Skeletal muscle satellite cell (primary cell): ENCODE measurements around the gene PRKCB.

Experiments used
- H3K27me3 ChIP-seq: 2 replicates; pipeline ENCODE4 v1.7.0; 2013; ENCODE audit warnings: low read length; ENCODE audit not compliant: control insufficient read depth, insufficient read depth
- H3K36me3 ChIP-seq: 2 replicates; pipeline ENCODE4 v1.7.0; 2013; ENCODE audit warnings: mild to moderate bottlenecking, control low read depth, low read length; ENCODE audit not compliant: insufficient read depth
- H3K4me1 ChIP-seq: 2 replicates; pipeline ENCODE4 v1.7.0; 2013; ENCODE audit warnings: low read length; ENCODE audit not compliant: control insufficient read depth, insufficient read depth
- H3K4me2 ChIP-seq: 2 replicates; pipeline ENCODE4 v1.7.0; 2013; ENCODE audit warnings: mild to moderate bottlenecking, low read length
- H3K4me3 ChIP-seq: 2 replicates; pipeline ENCODE4 v1.7.0; 2013; ENCODE audit warnings: low read length
- H3K9ac ChIP-seq: 2 replicates; pipeline ENCODE4 v1.7.0; 2013; ENCODE audit warnings: mild to moderate bottlenecking, low read depth, low read length, moderate library complexity
- H3K9me3 ChIP-seq: replicated peaks from 2 replicates; pipeline ENCODE4 v1.7.0; 2013; ENCODE audit warnings: mild to moderate bottlenecking, control low read depth, low read length

Gene PRKCB

DNA sequence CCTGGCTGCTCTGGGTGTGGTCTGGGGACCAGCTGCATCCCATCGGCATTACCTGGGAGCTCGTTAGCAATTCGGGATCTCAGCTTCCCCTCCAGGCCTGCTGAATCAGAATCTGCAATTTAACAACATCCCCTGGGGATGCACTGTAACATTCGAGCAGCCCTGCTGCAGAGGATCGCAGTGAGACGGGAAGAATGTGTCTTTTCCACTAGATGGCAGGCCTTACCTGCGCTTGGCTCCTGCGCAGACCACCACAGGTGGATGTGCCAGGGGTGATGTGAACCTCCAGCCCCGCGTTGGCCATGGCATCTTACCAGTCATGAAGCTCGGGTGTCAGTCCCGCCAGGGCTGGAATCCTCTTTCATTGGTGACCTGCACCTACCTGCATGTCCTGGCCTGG, 209.9 kb downstream of the PRKCB start:
- no peaks in the 10 kb centered on the region for H3K4me1 ChIP-seq
- no peaks in the 10 kb centered on the region for H3K36me3 ChIP-seq
- no peaks in the 10 kb centered on the region for H3K27me3 ChIP-seq
- no peaks in the 10 kb centered on the region for H3K9me3 ChIP-seq
- no peak overlapping the region for H3K4me2 ChIP-seq
- no peak overlapping the region for H3K4me3 ChIP-seq
- no peak overlapping the region for H3K9ac ChIP-seq

DNA sequence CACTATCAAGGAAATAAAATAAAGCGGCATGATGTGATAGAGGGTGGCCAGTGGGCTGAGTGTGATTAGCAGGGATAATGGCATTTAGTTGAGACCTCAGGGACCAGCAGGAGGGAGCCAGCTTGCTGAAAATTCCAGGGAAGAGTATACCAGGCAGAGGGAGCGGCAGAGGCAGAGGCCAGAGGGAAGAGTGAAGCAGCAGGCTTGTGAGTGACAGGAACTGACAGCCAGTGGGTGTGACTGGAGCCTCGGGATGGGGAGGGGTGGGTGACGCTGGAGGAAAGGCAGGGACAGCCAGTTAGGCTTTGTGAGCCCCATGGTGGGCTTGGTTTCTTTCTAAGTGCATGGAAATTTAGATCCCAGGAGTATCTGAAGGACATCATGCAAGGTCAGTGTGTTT, 210.7 kb downstream of the PRKCB start:
- H3K9me3 ChIP-seq: no peaks in the 10 kb centered on the region
- no peaks in the 10 kb centered on the region for H3K27me3 ChIP-seq
- no peak overlapping the region for H3K9ac ChIP-seq
- H3K4me2 ChIP-seq: no peak overlapping the region
- H3K4me1 ChIP-seq: no peaks in the 10 kb centered on the region
- no peak overlapping the region for H3K4me3 ChIP-seq
- no peaks in the 10 kb centered on the region for H3K36me3 ChIP-seq

DNA sequence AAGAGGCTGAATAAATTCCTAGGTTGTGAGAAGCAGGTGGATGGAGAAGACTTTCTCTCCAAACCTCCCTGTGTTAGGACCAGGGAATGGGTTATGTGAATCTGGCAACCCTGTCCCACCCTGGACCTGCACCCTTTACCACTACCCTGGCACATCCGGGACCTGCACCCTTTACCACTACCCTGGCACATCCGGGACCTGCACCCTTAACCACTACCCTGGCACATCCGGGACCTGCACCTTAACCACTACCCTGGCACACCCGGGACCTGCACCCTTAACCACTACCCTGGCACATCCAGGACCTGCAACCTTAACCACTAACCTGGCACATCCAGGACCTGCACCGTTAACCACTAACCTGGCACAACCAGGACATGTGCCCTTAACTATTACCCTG, 213.3 kb downstream of the PRKCB start:
- no peak overlapping the region for H3K9ac ChIP-seq
- H3K4me3 ChIP-seq: no peak overlapping the region
- H3K4me1 ChIP-seq: no peaks in the 10 kb centered on the region
- no peaks in the 10 kb centered on the region for H3K27me3 ChIP-seq
- no peak overlapping the region for H3K4me2 ChIP-seq
- H3K9me3 ChIP-seq: no peaks in the 10 kb centered on the region
- H3K36me3 ChIP-seq: no peaks in the 10 kb centered on the region

DNA sequence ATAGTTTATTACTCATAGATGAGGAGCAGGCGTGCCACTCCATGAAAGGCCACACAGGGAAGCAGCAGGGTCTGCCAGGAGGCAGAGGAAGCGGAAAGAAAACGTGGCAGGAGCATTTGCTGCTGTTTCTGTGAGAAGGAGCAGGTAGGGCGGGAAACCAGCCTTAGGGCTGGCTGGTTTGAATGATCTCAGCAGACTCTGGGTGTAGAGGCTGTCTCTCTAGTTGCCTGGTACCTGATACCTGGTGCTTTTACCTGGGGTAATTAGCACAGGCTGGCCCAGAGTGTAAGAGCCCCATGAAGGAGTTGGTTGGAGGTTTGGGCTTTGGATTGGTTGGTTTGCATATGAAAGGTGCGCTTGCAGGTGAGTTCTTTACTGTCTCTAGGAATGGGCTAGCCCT, 215.3 kb downstream of the PRKCB start:
- H3K4me1 ChIP-seq: no peaks in the 10 kb centered on the region
- H3K9ac ChIP-seq: no peak overlapping the region
- no peak overlapping the region for H3K4me2 ChIP-seq
- H3K4me3 ChIP-seq: no peak overlapping the region
- no peaks in the 10 kb centered on the region for H3K36me3 ChIP-seq
- no peaks in the 10 kb centered on the region for H3K27me3 ChIP-seq
- no peaks in the 10 kb centered on the region for H3K9me3 ChIP-seq

DNA sequence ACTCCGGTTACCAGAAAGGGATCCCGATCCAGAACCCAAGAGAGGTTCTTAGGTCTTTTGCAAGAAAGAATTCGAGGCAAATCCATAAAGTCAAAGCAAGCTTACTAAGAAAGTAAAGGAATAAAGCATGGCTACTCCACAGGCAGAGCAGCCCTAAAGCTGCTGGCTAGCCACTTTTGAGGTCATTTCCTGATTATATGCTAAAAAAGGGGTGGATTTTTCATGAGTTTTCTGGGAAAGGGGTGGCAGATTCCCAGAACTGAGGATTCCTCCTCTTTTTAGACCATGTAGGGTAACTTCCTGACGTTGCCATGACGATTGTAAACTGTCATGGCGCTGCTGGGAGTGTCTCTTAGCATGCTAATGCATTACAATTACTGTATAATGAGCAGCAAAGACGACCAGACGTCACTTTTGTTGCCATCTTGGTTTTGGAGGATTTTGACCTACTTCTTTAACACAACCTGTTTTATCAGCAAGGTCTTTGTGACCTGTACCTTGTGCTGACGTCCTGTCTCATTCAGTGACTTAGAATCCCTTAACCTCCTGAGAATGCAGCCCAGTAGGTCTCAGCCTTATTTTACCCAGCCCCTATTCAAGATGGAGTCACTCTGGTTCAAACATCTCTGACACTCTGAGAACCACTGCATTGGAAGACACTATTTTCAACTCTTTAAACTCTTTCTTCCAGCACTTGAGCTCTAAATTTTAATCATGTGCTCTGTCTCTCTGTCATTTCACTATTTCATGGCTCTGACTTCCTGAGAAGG, 216.7 kb downstream of the PRKCB start:
- Histone ChIP-seq H3K4me1 (no peaks in the 10 kb centered on the region), H3K36me3 (no peaks in the 10 kb centered on the region), H3K4me2 (no peak overlapping the region)

DNA sequence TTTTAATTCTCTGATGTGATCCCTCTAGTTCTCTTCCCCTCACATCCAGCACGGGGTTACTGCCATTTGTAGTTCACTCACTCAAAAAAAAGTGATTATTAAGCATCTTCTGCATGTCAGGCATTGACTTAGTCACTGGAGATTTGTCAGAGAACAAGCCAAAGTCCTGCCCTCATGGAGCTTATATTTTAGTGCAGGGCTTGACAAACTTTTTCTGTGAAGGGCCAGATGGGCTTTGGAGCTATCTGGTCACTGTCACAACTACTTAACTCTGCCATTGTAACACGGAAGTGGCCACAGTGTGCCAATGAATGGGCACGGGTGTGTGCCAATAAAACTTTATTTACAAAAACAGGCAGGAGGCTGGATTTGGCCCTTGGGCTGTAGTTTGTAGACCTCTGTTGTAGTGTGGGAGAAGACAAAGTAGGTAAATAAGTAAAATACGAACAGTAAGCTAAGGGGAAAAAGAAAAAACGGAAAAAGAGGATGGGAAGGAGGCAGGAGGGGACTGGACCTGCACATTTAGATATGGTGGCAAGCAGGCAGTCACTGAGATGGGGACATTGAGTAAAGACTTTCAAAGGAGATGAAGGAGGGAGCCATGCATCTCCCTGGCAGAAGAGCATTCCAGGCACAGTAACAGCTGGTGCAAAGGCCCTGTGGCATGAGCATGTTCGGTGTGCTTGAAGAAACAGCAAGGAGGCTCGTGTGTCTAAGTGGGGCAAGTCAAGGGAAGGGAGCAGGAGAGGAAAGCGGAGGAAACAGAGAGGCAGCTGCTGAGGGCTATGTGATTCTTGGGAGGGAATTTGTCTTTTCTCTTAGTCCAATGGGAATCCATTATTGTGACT, 217.5 kb downstream of the PRKCB start:
- no peaks in the 10 kb centered on the region for H3K27me3 ChIP-seq
- no peak overlapping the region for H3K4me3 ChIP-seq
- no peaks in the 10 kb centered on the region for H3K9me3 ChIP-seq
- H3K36me3 ChIP-seq: no peaks in the 10 kb centered on the region
- no peak overlapping the region for H3K9ac ChIP-seq
- H3K4me1 ChIP-seq: no peaks in the 10 kb centered on the region
- no peak overlapping the region for H3K4me2 ChIP-seq

More for the DNA sequence above, 216.7 kb downstream of the PRKCB start:
- Histone ChIP-seq H3K27me3 (no peaks in the 10 kb centered on the region), H3K9me3 (no peaks in the 10 kb centered on the region), H3K4me3 (no peak overlapping the region), H3K9ac (no peak overlapping the region)

DNA sequence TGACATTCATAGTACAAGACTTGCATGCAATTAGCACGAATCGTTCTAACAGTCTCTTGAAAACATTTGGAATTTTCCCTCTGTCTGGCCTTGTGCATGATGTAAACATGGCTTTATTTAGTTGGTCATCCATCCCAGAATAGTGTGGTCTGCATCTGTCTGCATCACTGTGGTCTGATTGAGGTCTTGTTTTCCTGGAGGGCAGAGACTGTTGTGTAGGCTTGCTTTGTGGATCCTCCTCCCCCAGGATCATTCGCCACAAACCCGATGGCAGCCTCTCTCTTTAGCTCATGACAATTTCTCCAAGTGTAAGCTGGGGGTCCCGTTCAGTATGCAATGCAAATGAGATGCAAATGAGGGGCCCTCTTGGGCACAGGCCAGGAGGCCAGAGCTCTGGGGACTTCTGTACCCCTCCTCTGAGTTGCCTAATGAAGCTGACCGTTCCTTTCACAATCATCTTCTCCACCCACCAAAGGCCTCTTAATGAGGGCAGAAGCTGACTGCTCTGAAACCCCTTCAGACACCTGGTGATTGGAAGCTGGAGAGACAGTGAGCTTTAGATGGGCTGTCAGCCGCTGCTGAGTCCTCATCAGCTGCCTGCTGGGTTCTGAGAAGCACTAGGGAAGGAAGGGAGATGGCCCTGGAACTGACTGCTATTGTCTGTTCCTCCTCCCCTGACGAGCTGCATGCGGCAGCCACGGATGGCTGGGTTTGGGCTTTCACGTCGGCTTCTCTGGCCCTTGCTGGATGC, 219.1 kb downstream of the PRKCB start:
- H3K27me3 ChIP-seq: no peaks in the 10 kb centered on the region
- no peak overlapping the region for H3K4me3 ChIP-seq
- H3K36me3 ChIP-seq: no peaks in the 10 kb centered on the region
- H3K9me3 ChIP-seq: no peaks in the 10 kb centered on the region
- no peaks in the 10 kb centered on the region for H3K4me1 ChIP-seq
- H3K9ac ChIP-seq: no peak overlapping the region
- H3K4me2 ChIP-seq: no peak overlapping the region

DNA sequence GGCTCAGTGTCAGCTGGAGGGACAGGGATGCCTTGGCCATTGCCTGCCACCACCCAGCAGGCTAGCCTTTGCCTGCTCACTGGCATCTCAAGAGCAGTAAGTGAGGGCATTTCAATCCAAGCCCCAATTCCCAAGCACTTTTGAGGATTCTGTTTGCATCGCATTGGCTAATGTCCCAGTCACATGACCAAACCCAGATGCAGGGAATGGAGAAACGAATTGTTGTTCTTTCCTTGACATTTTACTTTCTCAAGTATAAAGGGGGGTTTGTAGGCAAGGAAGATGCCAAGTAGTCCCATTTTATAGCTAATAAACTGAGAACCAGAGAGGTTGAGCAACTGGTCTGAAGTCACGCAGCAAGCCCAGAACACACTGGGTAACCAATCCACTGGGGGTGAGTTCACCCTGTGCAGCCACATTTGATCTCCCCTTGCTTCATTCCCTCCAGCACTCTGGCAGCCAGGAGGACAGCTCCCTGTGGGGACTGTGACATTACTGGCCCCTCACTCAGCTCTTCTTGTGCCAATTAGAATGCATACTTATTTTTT, 226.6 kb downstream of the PRKCB start:
- Histone ChIP-seq H3K27me3 (no peaks in the 10 kb centered on the region), H3K4me1 (no peaks in the 10 kb centered on the region), H3K9ac (no peak overlapping the region), H3K36me3 (no peaks in the 10 kb centered on the region), H3K4me3 (no peak overlapping the region), H3K9me3 (no peaks in the 10 kb centered on the region), H3K4me2 (no peak overlapping the region)

DNA sequence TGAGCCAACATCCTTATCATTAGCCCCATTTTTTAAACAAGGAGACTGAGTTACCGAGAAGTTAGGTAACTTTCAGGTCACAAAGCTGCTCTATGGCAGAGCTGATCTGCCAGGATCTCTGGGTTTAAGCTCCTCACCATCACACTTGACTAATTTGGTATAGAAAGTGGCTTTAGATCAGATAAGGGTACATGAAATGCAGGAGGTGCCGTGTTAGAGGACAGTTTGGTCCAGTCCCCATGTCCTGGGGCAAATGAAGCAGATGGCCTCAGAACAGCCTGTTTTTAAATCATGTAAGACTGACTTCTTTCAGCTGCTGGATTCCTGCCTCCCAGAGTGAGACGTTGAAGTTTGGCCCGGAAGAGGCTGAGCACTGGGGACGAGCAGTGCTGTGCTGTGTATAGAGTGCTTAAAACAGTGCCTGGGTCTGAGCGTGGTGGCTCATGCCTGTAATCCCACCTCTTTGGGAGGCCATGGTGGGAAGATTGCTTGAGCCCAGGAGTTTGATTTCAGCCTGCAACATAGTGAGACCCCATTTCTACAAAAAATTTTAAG, 233.3 kb downstream of the PRKCB start:
- H3K4me1 ChIP-seq: no peaks in the 10 kb centered on the region
- H3K27me3 ChIP-seq: no peaks in the 10 kb centered on the region
- no peak overlapping the region for H3K4me2 ChIP-seq
- no peak overlapping the region for H3K9ac ChIP-seq
- H3K4me3 ChIP-seq: no peak overlapping the region
- no peaks in the 10 kb centered on the region for H3K9me3 ChIP-seq
- H3K36me3 ChIP-seq: no peaks in the 10 kb centered on the region

DNA sequence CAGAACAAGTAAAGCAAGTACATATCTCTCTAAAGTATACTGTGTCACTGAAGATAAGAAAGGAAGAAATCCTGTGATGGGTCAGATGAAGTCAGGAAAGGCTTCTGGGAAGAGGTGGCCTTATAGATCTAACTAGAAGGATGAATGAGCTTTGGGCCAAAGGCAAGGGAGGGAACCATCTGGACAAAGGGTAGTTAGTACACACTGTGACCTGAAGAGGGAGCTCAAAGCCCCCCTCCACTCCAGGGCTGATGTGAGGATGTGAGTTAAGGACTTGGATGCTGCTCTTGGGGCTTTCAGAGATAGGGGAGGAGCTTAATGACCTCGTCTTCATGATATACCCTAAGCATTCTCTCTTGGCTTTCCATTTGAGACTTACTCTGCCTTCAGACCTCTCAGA, 235.1 kb downstream of the PRKCB start:
- H3K9me3 ChIP-seq: no peaks in the 10 kb centered on the region
- no peaks in the 10 kb centered on the region for H3K4me1 ChIP-seq
- no peak overlapping the region for H3K4me2 ChIP-seq
- H3K9ac ChIP-seq: no peak overlapping the region
- no peaks in the 10 kb centered on the region for H3K27me3 ChIP-seq
- no peaks in the 10 kb centered on the region for H3K36me3 ChIP-seq
- H3K4me3 ChIP-seq: no peak overlapping the region
